MM.1S (cell line): ENCODE data around the gene GAB3.

ENCODE experiments used
- DNase-seq: peaks from one replicate; pipeline ENCODE4 v3.0.0-alpha.2; 2015
- H2AFZ ChIP-seq: fragments of 300-600 bp; sonication (generic); 2 replicates; pipeline ENCODE4 v1.6.0; 2016; ENCODE audit warnings: antibody characterized with exemption, low read length
- H3F3A ChIP-seq: fragments of 300-600 bp; sonication (generic); 2 replicates; pipeline ENCODE4 v1.6.1; 2016; ENCODE audit warnings: mild to moderate bottlenecking, antibody characterized with exemption, low read length, moderate library complexity, mixed read lengths; ENCODE audit not compliant: insufficient read depth
- H3K27ac ChIP-seq: fragments of 300-600 bp; sonication (generic); 2 replicates; pipeline ENCODE4 v1.5.1; 2016; ENCODE audit warnings: mild to moderate bottlenecking, low read length
- H3K27me3 ChIP-seq: fragments of 300-600 bp; sonication (generic); replicated peaks from 2 replicates; pipeline ENCODE4 v1.6.0; 2016; ENCODE audit warnings: low read length; ENCODE audit not compliant: insufficient read depth
- H3K36me3 ChIP-seq: fragments of 300-600 bp; sonication (generic); replicated peaks from 2 replicates; pipeline ENCODE4 v1.6.1; 2016; ENCODE audit warnings: mild to moderate bottlenecking, low read length, mixed read lengths; ENCODE audit not compliant: insufficient read depth
- H3K4me1 ChIP-seq: fragments of 300-600 bp; sonication (generic); 2 replicates; pipeline ENCODE4 v1.6.1; 2016; ENCODE audit warnings: low read length, mixed read lengths
- H3K4me2 ChIP-seq: fragments of 300-600 bp; sonication (generic); 2 replicates; pipeline ENCODE4 v1.6.0; 2016; ENCODE audit warnings: low read depth, low read length
- H3K4me3 ChIP-seq: fragments of 300-600 bp; sonication (generic); 2 replicates; pipeline ENCODE4 v1.5.1; 2016; ENCODE audit warnings: low read length, mixed read lengths
- H3K79me2 ChIP-seq: fragments of 300-600 bp; sonication (generic); 2 replicates; pipeline ENCODE4 v1.6.1; 2016; ENCODE audit warnings: mixed run types, low read length, mixed read lengths
- H3K9ac ChIP-seq: fragments of 300-600 bp; sonication (generic); 2 replicates; pipeline ENCODE4 v1.6.1; 2016; ENCODE audit warnings: low read length, mixed read lengths
- H3K9me2 ChIP-seq: fragments of 300-600 bp; sonication (generic); replicated peaks from 2 replicates; pipeline ENCODE4 v1.6.1; 2016; ENCODE audit warnings: mild to moderate bottlenecking, low read length, mixed read lengths; ENCODE audit not compliant: insufficient read depth
- H3K9me3 ChIP-seq: fragments of 300-600 bp; sonication (generic); replicated peaks from 2 replicates; pipeline ENCODE4 v1.6.1; 2016; ENCODE audit warnings: mild to moderate bottlenecking, low read length, mixed read lengths; ENCODE audit not compliant: insufficient read depth
- H4K20me1 ChIP-seq: fragments of 300-600 bp; sonication (generic); 2 replicates; pipeline ENCODE4 v1.6.1; 2016; ENCODE audit warnings: mild to moderate bottlenecking, low read length, moderate library complexity, mixed read lengths; ENCODE audit not compliant: insufficient read depth
- EZH2 ChIP-seq: fragments of 300-600 bp; sonication (generic); optimal IDR thresholded peaks from 2 replicates; pipeline ENCODE3; 2017; ENCODE audit warnings: low read depth, mild to moderate bottlenecking, antibody characterized with exemption, low read length, mixed read lengths
- EZH2phosphoT487 ChIP-seq: fragments of 300-600 bp; sonication (generic); IDR thresholded peaks from 2 replicates; pipeline ENCODE4 v1.6.1; 2018; ENCODE audit warnings: antibody characterized with exemption, low read length
- TF ChIP-seq, protein P1 (sequence below): fragments of 300-600 bp; sonication (generic); IDR thresholded peaks from 2 replicates; pipeline ENCODE4 v1.5.1; 2016; ENCODE audit warnings: antibody characterized with exemption, low read length, mixed read lengths

GAB3 gene

DNA sequence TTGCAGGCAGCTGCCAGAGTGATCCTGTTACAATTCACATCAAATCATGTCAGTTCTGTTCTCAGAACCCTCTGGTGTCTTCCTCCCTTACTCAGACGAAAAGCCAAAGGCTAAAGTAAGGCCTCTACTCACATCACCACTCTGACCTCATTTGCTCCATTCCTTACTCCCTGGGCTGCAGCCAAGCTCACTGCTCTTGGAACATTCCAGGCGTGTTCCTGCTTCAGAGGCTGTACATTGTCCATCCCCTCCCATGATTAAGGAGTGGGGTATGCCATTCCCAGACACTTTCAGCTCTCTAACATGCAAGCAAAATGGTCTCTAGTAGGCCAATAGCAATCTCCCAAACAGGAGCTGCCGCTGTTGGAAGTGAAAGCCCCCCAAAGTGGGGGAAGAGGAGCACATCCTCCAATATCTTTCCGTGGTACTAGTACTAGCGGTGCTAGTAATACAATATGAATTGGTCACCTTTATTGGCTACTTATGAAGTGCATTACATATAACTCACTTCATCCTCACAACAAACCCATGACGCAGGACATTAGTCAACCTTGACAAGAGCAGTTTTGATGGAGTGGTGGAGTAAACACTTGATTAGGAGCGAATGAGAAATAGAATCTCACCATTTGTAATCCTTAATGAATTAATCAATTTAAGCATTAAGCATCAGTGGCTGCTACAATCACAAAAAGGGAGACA, 15.0 kb downstream of the GAB3 start:
- H4K20me1 ChIP-seq: no peaks in the 10 kb centered on the region
- H3K4me2 ChIP-seq: no peak overlapping the region
- no peak for TF ChIP-seq EZH2phosphoT487
- TF ChIP-seq, protein P1, sequence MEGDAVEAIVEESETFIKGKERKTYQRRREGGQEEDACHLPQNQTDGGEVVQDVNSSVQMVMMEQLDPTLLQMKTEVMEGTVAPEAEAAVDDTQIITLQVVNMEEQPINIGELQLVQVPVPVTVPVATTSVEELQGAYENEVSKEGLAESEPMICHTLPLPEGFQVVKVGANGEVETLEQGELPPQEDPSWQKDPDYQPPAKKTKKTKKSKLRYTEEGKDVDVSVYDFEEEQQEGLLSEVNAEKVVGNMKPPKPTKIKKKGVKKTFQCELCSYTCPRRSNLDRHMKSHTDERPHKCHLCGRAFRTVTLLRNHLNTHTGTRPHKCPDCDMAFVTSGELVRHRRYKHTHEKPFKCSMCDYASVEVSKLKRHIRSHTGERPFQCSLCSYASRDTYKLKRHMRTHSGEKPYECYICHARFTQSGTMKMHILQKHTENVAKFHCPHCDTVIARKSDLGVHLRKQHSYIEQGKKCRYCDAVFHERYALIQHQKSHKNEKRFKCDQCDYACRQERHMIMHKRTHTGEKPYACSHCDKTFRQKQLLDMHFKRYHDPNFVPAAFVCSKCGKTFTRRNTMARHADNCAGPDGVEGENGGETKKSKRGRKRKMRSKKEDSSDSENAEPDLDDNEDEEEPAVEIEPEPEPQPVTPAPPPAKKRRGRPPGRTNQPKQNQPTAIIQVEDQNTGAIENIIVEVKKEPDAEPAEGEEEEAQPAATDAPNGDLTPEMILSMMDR: no peak
- H3K79me2 ChIP-seq: no peaks in the 10 kb centered on the region
- H3F3A ChIP-seq: no peaks in the 10 kb centered on the region
- H2AFZ ChIP-seq: no peak overlapping the region
- no peak for DNase-seq
- H3K9ac ChIP-seq: no peak overlapping the region
- H3K9me3 ChIP-seq: no peaks in the 10 kb centered on the region
- H3K27ac ChIP-seq: no peak overlapping the region
- H3K4me3 ChIP-seq: no peak overlapping the region
- no peaks in the 10 kb centered on the region for H3K27me3 ChIP-seq
- H3K4me1 ChIP-seq: no peaks in the 10 kb centered on the region
- H3K9me2 ChIP-seq: no peaks in the 10 kb centered on the region
- H3K36me3 ChIP-seq: no peaks in the 10 kb centered on the region

DNA sequence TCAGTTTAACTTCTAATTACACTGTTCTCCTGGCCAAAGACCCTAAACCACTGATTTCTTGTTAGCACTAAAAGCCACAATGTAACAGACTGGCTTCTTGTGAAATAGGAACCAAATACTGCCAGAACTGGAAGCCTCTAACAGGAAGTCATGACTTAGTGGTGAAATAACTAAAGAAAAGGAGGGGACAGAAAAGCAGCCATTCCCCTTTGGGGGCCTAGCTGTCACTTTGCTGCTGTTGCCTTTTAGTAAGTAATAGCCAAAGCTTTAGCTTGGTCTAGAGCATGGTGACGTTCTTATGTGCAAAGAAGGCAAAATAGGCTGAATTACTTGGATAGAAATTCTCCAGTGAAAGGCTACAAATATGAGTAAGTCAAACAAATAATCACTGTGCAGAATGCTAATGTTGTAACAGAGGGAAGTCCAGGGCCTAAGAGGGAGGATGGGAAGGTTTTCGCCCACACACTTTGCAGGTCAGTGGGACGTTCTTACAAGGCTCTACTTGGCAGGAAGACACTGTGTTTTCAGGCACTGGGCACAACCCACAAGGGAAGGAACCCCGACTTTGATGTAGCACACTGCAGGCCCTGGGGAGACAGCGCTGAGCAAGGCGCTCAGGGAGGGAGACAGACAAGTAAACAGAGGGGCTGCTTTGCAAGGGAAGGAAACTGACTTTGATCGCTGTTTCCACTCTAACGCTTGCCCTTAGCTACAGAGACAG, 16.7 kb downstream of the GAB3 start:
- no peaks in the 10 kb centered on the region for H3K79me2 ChIP-seq

DNA sequence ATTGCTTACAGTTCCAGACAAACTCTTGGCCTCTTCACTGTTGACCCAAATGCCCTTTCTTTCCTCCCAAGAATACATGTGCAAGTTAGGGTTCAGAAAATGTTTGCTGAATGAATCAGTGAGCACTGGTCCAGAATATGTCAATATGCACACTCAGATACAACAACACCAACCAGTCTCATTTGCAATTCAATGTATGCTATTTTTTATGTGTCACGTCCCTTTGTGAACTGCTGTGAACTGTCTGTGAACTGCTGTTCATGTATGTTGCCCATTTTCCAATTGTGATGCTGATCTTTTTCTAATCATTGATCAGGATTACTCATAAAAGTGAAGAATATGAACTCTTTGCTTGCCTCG, 17.8 kb downstream of the GAB3 start:
- Histone ChIP-seq H2AFZ (no peak overlapping the region), H3K9me2 (no peaks in the 10 kb centered on the region), H3K27ac (no peak overlapping the region), H3K79me2 (no peaks in the 10 kb centered on the region), H3K9me3 (no peaks in the 10 kb centered on the region), H3K4me1 (no peaks in the 10 kb centered on the region), H3K27me3 (no peaks in the 10 kb centered on the region), H3K9ac (no peak overlapping the region), H4K20me1 (no peaks in the 10 kb centered on the region), H3K4me2 (no peak overlapping the region), H3K4me3 (no peak overlapping the region), H3F3A (no peaks in the 10 kb centered on the region), H3K36me3 (no peaks in the 10 kb centered on the region)
- no peak for TF ChIP-seq EZH2phosphoT487
- TF ChIP-seq, protein P1: no peak
- no peak for TF ChIP-seq EZH2
- DNase-seq: no peak

More for the DNA sequence above, 16.7 kb downstream of the GAB3 start:
- no peaks in the 10 kb centered on the region for H3K27me3 ChIP-seq
- no peaks in the 10 kb centered on the region for H4K20me1 ChIP-seq
- H2AFZ ChIP-seq: no peak overlapping the region
- no peak overlapping the region for H3K9ac ChIP-seq
- H3K9me3 ChIP-seq: no peaks in the 10 kb centered on the region
- TF ChIP-seq, protein P1: no peak
- no peak for TF ChIP-seq EZH2
- no peak for TF ChIP-seq EZH2phosphoT487
- H3F3A ChIP-seq: no peaks in the 10 kb centered on the region
- H3K36me3 ChIP-seq: no peaks in the 10 kb centered on the region
- H3K4me3 ChIP-seq: no peak overlapping the region
- no peaks in the 10 kb centered on the region for H3K9me2 ChIP-seq
- no peak overlapping the region for H3K4me2 ChIP-seq
- H3K4me1 ChIP-seq: no peaks in the 10 kb centered on the region
- no peak for DNase-seq
- no peak overlapping the region for H3K27ac ChIP-seq
